Measurements from ENCODE around the gene PTPRT.

Gene PTPRT

DNA sequence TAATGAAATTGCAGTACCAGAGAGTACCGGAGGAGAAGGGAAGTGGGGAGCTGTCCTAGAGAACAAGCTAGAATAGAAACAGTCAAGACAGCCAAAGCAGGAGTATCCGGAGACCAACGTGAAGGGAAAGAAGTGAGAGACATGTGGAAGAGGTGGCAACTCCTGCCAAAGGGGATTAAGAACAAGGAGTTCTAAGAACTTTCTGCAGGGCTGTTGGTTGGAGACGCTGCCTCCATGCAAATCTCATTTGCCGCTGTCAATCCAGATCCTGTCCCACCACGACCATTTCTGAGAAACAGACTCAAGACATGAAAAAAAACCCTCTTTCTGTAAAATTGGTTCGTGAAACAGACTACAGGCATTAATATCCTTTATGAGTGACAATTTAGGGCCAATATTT, 595.7 kb downstream of the PTPRT start:
- Histone ChIP-seq H2AK5ac (ENCODE audit: low read length) (no peak overlapping the region), H4K8ac (ENCODE audit: low read depth, low read length) (no peak overlapping the region), H3K79me1 (ENCODE audit: low read length) (no peaks in the 10 kb centered on the region), H3K18ac (ENCODE audit: low read length) (no peak overlapping the region), H3K27ac (ENCODE audit: low read depth, low read length) (no peak overlapping the region), H4K5ac (ENCODE audit: low read length) (no peak overlapping the region), H3K4ac (ENCODE audit: low read depth, low read length) (no peak overlapping the region), H3K36me3 (ENCODE audit: control insufficient read depth, insufficient read depth, low read length) (no peaks in the 10 kb centered on the region), H3K79me2 (ENCODE audit: control insufficient read depth, insufficient read depth, low read length) (no peaks in the 10 kb centered on the region), H3K9ac (ENCODE audit: low read length) (no peak overlapping the region), H2BK15ac (replicated peaks; ENCODE audit: low read depth) (no peak overlapping the region), H3K4me1 (ENCODE audit: control insufficient read depth, low read depth, low read length) (no peaks in the 10 kb centered on the region), H3K4me2 (ENCODE audit: low read length) (no peak overlapping the region), H3K27me3 (ENCODE audit: insufficient read depth, low read length, poor library complexity) (no peaks in the 10 kb centered on the region), H3K56ac (ENCODE audit: low read length) (no peak overlapping the region), H3K23ac (ENCODE audit: low read length) (no peak overlapping the region), H2BK120ac (ENCODE audit: low read depth, low read length) (no peak overlapping the region), H2BK5ac (ENCODE audit: low read length) (no peak overlapping the region), H3K4me3 (ENCODE audit: low read length) (no peak overlapping the region)
- no peak for DNase-seq
- WGBS (ENCODE audit: extremely low coverage, insufficient coverage, low lambda C conversion rate): no CpG with 5 or more reads among the region's 7 CpGs

DNA sequence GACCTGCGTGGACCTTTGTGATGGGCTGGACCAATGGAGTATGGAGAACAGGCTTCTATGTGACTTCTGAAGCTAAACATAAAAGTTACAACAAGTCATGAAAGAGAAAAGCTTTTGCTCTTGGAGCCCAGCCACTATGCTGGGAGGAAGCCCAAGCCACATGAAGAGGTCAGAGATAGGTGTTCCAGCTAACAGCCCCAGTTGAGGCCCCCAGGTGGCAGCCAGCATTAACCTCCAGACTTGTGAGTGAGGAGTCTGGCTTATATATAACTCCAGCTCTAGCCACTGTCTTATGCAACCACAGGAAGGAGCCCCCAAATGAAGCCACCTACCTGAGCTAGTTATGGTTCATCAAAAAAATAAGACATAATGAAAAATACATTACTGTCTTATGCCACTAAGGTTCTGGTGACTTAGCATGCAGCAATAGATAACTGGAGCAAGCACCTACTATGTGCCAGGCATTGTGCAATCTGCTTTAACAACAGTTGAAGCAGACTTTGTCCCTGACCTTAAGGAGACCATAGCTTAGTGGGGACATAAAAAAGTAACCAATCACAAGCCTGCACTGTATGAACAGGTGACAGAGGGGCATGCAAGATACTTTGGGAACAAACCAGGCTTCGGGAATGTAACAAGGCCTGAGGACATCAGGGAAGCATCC, 599.6 kb downstream of the PTPRT start:
- Histone ChIP-seq H3K23ac (ENCODE audit: low read length) (no peak overlapping the region), H2AK5ac (ENCODE audit: low read length) (no peak overlapping the region), H3K79me1 (ENCODE audit: low read length) (no peaks in the 10 kb centered on the region), H3K9ac (ENCODE audit: low read length) (no peak overlapping the region), H3K36me3 (ENCODE audit: control insufficient read depth, insufficient read depth, low read length) (no peaks in the 10 kb centered on the region), H4K5ac (ENCODE audit: low read length) (no peak overlapping the region), H3K27me3 (ENCODE audit: insufficient read depth, low read length, poor library complexity) (no peaks in the 10 kb centered on the region), H3K56ac (ENCODE audit: low read length) (no peak overlapping the region), H3K79me2 (ENCODE audit: control insufficient read depth, insufficient read depth, low read length) (no peaks in the 10 kb centered on the region), H2BK120ac (ENCODE audit: low read depth, low read length) (no peak overlapping the region), H2BK5ac (ENCODE audit: low read length) (no peak overlapping the region), H3K4me2 (ENCODE audit: low read length) (no peak overlapping the region), H3K4me3 (ENCODE audit: low read length) (no peak overlapping the region), H3K4ac (ENCODE audit: low read depth, low read length) (no peak overlapping the region), H3K18ac (ENCODE audit: low read length) (no peak overlapping the region), H4K8ac (ENCODE audit: low read depth, low read length) (no peak overlapping the region), H3K4me1 (ENCODE audit: control insufficient read depth, low read depth, low read length) (no peaks in the 10 kb centered on the region), H3K27ac (ENCODE audit: low read depth, low read length) (no peak overlapping the region), H2BK15ac (replicated peaks; ENCODE audit: low read depth) (no peak overlapping the region)
- no CpG with 5 or more reads among the region's 2 CpGs for WGBS (ENCODE audit: extremely low coverage, insufficient coverage, low lambda C conversion rate)
- DNase-seq: peak; percentile 33

DNA sequence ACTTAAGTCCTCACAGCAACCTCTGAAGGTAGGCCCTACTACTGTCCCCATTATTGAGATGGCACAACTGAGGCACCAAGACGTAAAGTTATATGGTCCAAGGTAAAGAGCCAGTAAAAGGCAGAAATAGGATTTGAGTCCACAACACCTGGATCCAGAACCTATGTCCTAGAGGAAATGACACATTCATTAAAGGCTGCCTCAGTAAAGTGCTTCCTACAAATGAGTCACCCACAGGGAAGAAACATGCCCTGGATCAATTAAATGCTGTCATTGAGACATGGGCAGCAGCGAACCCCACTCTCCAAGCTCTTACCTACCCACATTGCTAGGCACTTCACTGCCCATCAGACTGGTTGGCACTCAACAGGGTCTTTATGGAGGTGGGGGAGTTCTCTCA, 600.9 kb downstream of the PTPRT start:
- H3K4me2 ChIP-seq (ENCODE audit: low read length): no peak overlapping the region
- H3K36me3 ChIP-seq (ENCODE audit: control insufficient read depth, insufficient read depth, low read length): no peaks in the 10 kb centered on the region
- H3K27me3 ChIP-seq (ENCODE audit: insufficient read depth, low read length, poor library complexity): no peaks in the 10 kb centered on the region
- H2BK120ac ChIP-seq (ENCODE audit: low read depth, low read length): no peak overlapping the region
- no peak overlapping the region for H3K9ac ChIP-seq (ENCODE audit: low read length)
- no peaks in the 10 kb centered on the region for H3K79me1 ChIP-seq (ENCODE audit: low read length)
- no peak overlapping the region for H2BK5ac ChIP-seq (ENCODE audit: low read length)
- H3K56ac ChIP-seq (ENCODE audit: low read length): no peak overlapping the region
- WGBS (ENCODE audit: extremely low coverage, insufficient coverage, low lambda C conversion rate): no CpG with 5 or more reads among the region's 2 CpGs
- no peaks in the 10 kb centered on the region for H3K4me1 ChIP-seq (ENCODE audit: control insufficient read depth, low read depth, low read length)
- H4K5ac ChIP-seq (ENCODE audit: low read length): no peak overlapping the region
- H3K79me2 ChIP-seq (ENCODE audit: control insufficient read depth, insufficient read depth, low read length): no peaks in the 10 kb centered on the region
- H2AK5ac ChIP-seq (ENCODE audit: low read length): no peak overlapping the region
- H3K4me3 ChIP-seq (ENCODE audit: low read length): no peak overlapping the region
- no peak for DNase-seq
- no peak overlapping the region for H4K8ac ChIP-seq (ENCODE audit: low read depth, low read length)
- H3K18ac ChIP-seq (ENCODE audit: low read length): no peak overlapping the region
- H3K27ac ChIP-seq (ENCODE audit: low read depth, low read length): no peak overlapping the region
- H3K4ac ChIP-seq (ENCODE audit: low read depth, low read length): no peak overlapping the region
- no peak overlapping the region for H2BK15ac ChIP-seq (replicated peaks; ENCODE audit: low read depth)
- no peak overlapping the region for H3K23ac ChIP-seq (ENCODE audit: low read length)

DNA sequence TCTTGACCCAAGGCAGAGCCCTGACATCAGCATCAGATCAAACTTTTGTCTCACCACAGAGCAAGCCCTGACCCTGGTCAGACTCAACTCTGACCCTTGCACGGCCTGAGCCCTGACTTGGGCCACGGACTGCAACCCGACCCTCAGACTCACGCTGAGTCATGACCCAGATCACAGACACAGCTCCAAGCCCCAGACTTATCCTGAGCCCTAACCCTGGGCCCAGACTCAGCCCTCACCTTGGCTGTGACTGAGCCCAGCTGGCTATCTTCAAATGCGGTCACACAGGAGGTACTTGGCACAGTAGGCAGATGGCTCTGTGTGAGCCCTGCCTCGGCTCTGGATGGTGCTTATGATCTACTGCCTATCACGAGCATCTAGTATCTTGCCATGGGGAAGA, 602.3 kb downstream of the PTPRT start:
- H3K36me3 ChIP-seq (ENCODE audit: control insufficient read depth, insufficient read depth, low read length): no peaks in the 10 kb centered on the region
- H3K4ac ChIP-seq (ENCODE audit: low read depth, low read length): no peak overlapping the region
- no peak overlapping the region for H3K4me3 ChIP-seq (ENCODE audit: low read length)
- no peaks in the 10 kb centered on the region for H3K4me1 ChIP-seq (ENCODE audit: control insufficient read depth, low read depth, low read length)
- no CpG with 5 or more reads among the region's 7 CpGs for WGBS (ENCODE audit: extremely low coverage, insufficient coverage, low lambda C conversion rate)
- H3K9ac ChIP-seq (ENCODE audit: low read length): no peak overlapping the region
- H3K79me1 ChIP-seq (ENCODE audit: low read length): no peaks in the 10 kb centered on the region
- H3K79me2 ChIP-seq (ENCODE audit: control insufficient read depth, insufficient read depth, low read length): no peaks in the 10 kb centered on the region
- H3K27ac ChIP-seq (ENCODE audit: low read depth, low read length): no peak overlapping the region
- peak; percentile 22 for DNase-seq
- H3K56ac ChIP-seq (ENCODE audit: low read length): no peak overlapping the region
- no peak overlapping the region for H2BK120ac ChIP-seq (ENCODE audit: low read depth, low read length)
- no peak overlapping the region for H3K23ac ChIP-seq (ENCODE audit: low read length)
- H2BK5ac ChIP-seq (ENCODE audit: low read length): no peak overlapping the region
- H4K8ac ChIP-seq (ENCODE audit: low read depth, low read length): no peak overlapping the region
- no peak overlapping the region for H2BK15ac ChIP-seq (replicated peaks; ENCODE audit: low read depth)
- no peak overlapping the region for H4K5ac ChIP-seq (ENCODE audit: low read length)
- no peak overlapping the region for H2AK5ac ChIP-seq (ENCODE audit: low read length)
- H3K18ac ChIP-seq (ENCODE audit: low read length): no peak overlapping the region
- no peaks in the 10 kb centered on the region for H3K27me3 ChIP-seq (ENCODE audit: insufficient read depth, low read length, poor library complexity)
- no peak overlapping the region for H3K4me2 ChIP-seq (ENCODE audit: low read length)

DNA sequence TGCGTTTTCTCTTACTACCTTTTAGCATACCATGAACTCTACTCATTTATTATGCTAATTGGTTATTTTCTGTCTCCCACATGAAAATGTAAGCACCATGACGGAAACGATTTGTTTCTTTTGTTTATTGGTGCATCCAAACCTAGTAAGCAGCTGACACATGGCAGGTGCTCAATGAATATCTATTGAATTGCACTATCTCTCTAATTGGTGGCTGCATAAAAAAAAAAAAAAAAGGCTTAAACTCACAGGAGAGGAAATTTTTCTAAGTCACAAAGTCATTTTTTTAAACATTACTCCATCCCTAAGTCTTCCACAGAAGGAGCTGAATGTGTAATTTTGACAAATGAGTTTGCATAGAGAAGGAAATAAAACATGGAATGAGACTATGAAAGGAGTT, 608.4 kb downstream of the PTPRT start:
- no CpG with 5 or more reads among the region's 3 CpGs for WGBS (ENCODE audit: extremely low coverage, insufficient coverage, low lambda C conversion rate)
- Histone ChIP-seq H3K79me2 (ENCODE audit: control insufficient read depth, insufficient read depth, low read length) (no peaks in the 10 kb centered on the region), H3K56ac (ENCODE audit: low read length) (no peak overlapping the region), H3K18ac (ENCODE audit: low read length) (no peak overlapping the region), H4K5ac (ENCODE audit: low read length) (no peak overlapping the region), H4K8ac (ENCODE audit: low read depth, low read length) (no peak overlapping the region), H2BK15ac (replicated peaks; ENCODE audit: low read depth) (no peak overlapping the region), H3K36me3 (ENCODE audit: control insufficient read depth, insufficient read depth, low read length) (no peaks in the 10 kb centered on the region), H3K23ac (ENCODE audit: low read length) (no peak overlapping the region), H3K27ac (ENCODE audit: low read depth, low read length) (no peak overlapping the region), H3K79me1 (ENCODE audit: low read length) (no peaks in the 10 kb centered on the region), H3K4me3 (ENCODE audit: low read length) (no peak overlapping the region), H2AK5ac (ENCODE audit: low read length) (no peak overlapping the region), H2BK5ac (ENCODE audit: low read length) (no peak overlapping the region), H3K4ac (ENCODE audit: low read depth, low read length) (no peak overlapping the region), H3K9ac (ENCODE audit: low read length) (no peak overlapping the region), H3K4me2 (ENCODE audit: low read length) (no peak overlapping the region), H3K4me1 (ENCODE audit: control insufficient read depth, low read depth, low read length) (no peaks in the 10 kb centered on the region), H2BK120ac (ENCODE audit: low read depth, low read length) (no peak overlapping the region), H3K27me3 (ENCODE audit: insufficient read depth, low read length, poor library complexity) (no peaks in the 10 kb centered on the region)
- DNase-seq: no peak

DNA sequence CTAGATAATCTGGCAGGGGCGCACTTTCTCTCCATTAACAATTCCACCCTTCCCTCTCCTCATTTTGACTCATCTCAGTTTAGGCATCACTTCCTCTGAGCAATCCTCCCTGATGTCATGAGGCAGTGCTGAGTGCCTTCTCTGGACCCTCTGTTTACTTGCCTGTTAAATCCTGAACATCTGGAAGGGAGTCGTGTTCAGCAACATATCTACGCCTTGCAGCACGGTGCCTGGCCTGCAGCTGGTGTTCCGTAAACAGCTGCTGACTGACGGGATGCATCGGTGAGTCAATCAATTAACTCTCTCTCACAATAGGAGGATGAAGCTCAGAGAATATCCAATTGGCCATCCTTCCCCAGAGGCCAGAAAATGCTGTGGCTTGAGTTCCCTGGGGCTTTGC, 613.5 kb downstream of the PTPRT start:
- no peak overlapping the region for H3K4ac ChIP-seq (ENCODE audit: low read depth, low read length)

More for the DNA sequence above, 613.5 kb downstream of the PTPRT start:
- Histone ChIP-seq H3K36me3 (ENCODE audit: control insufficient read depth, insufficient read depth, low read length) (no peaks in the 10 kb centered on the region), H3K79me1 (ENCODE audit: low read length) (no peaks in the 10 kb centered on the region), H2BK120ac (ENCODE audit: low read depth, low read length) (no peak overlapping the region), H3K4me2 (ENCODE audit: low read length) (no peak overlapping the region), H2AK5ac (ENCODE audit: low read length) (no peak overlapping the region), H3K56ac (ENCODE audit: low read length) (no peak overlapping the region), H4K5ac (ENCODE audit: low read length) (no peak overlapping the region), H3K23ac (ENCODE audit: low read length) (no peak overlapping the region), H3K4me1 (ENCODE audit: control insufficient read depth, low read depth, low read length) (no peaks in the 10 kb centered on the region), H4K8ac (ENCODE audit: low read depth, low read length) (no peak overlapping the region), H2BK5ac (ENCODE audit: low read length) (no peak overlapping the region), H3K79me2 (ENCODE audit: control insufficient read depth, insufficient read depth, low read length) (no peaks in the 10 kb centered on the region), H3K4me3 (ENCODE audit: low read length) (no peak overlapping the region), H3K18ac (ENCODE audit: low read length) (no peak overlapping the region), H3K27ac (ENCODE audit: low read depth, low read length) (no peak overlapping the region), H3K9ac (ENCODE audit: low read length) (no peak overlapping the region), H3K27me3 (ENCODE audit: insufficient read depth, low read length, poor library complexity) (no peaks in the 10 kb centered on the region), H2BK15ac (replicated peaks; ENCODE audit: low read depth) (no peak overlapping the region)
- DNase-seq: no peak
- no CpG with 5 or more reads among the region's 7 CpGs for WGBS (ENCODE audit: extremely low coverage, insufficient coverage, low lambda C conversion rate)

All from mesendoderm (in vitro differentiated cells).